DMS53 treated with DMSO at 0.1 percent for 48 hours (cell line): Measurements from ENCODE around the gene ETS2.
"Not testable (repeated sequence)": the region's sequence is repeated elsewhere in the genome, so short reads cannot be mapped to it uniquely, and the experiment has no call there.

Experiments
- DNase-seq: peaks from one replicate; lab custom pipeline; 2025; ENCODE audit not compliant: unreplicated experiment; lab: John Stamatoyannopoulos, UW

The ETS2 gene

GRCh38 chr21:38816400-38816977, 10.8 kb downstream of the ETS2 start:
- no peak for DNase-seq

- DNase-seq: no peak
Observed at GRCh38 chr21:38817371-38818324, 11.9 kb downstream of the ETS2 start.

- no peak for DNase-seq
Observed at GRCh38 chr21:38818325-38818723, 12.6 kb downstream of the ETS2 start.

- DNase-seq: no peak
Observed at GRCh38 chr21:38819051-38819718, 13.5 kb downstream of the ETS2 start.

GRCh38 chr21:38819719-38820159, 14.0 kb downstream of the ETS2 start:
- no peak for DNase-seq

- no peak for DNase-seq
Observed at GRCh38 chr21:38820471-38821239, 14.9 kb downstream of the ETS2 start.

GRCh38 chr21:38821248-38821647, 15.5 kb downstream of the ETS2 start:
- DNase-seq: no peak

- no peak for DNase-seq
Observed at GRCh38 chr21:38821959-38822682, 16.4 kb downstream of the ETS2 start.

- DNase-seq: no peak
Observed at GRCh38 chr21:38822778-38823238, 17.1 kb downstream of the ETS2 start.

GRCh38 chr21:38823737-38824123, 18.0 kb downstream of the ETS2 start:
- no peak for DNase-seq

GRCh38 chr21:38824124-38824822, 18.5 kb downstream of the ETS2 start:
- DNase-seq: no peak

GRCh38 chr21:38825269-38825668, 19.5 kb downstream of the ETS2 start:
- DNase-seq: no peak

- no peak for DNase-seq
Observed at GRCh38 chr21:38825921-38826320, 20.2 kb downstream of the ETS2 start.

- DNase-seq: not testable (repeated sequence)
Observed at GRCh38 chr21:38828111-38828510, 22.4 kb downstream of the ETS2 start.

GRCh38 chr21:38830671-38831525, 25.2 kb downstream of the ETS2 start:
- no peak for DNase-seq

- no peak for DNase-seq
Observed at GRCh38 chr21:38831526-38832467, 26.1 kb downstream of the ETS2 start.

GRCh38 chr21:38832664-38833063, 26.9 kb downstream of the ETS2 start:
- no peak for DNase-seq

GRCh38 chr21:38833117-38833516, 27.4 kb downstream of the ETS2 start:
- DNase-seq: no peak
